ENCODE measurements around the gene AOC3.
"Not testable (repeated sequence)": the region's sequence is repeated elsewhere in the genome, so short reads cannot be mapped to it uniquely, and the experiment has no call there.

The AOC3 gene

GRCh38 chr17:42845918-42846593, 4.9 kb upstream of the AOC3 start:
- H3K27ac ChIP-seq: no peak overlapping the region
- TF ChIP-seq CTCF (conservative IDR thresholded peaks at IDR 0.05): no peak
- TF ChIP-seq ZFX (IDR thresholded peaks at IDR 0.05): no peak

GRCh38 chr17:42846594-42847280, 4.3 kb upstream of the AOC3 start:
- no peak overlapping the region for H3K27ac ChIP-seq
- TF ChIP-seq CTCF (conservative IDR thresholded peaks at IDR 0.05) (no peak), ZFX (IDR thresholded peaks at IDR 0.05) (no peak)

GRCh38 chr17:42848093-42848492, 2.9 kb upstream of the AOC3 start:
- TF ChIP-seq ZFX (IDR thresholded peaks at IDR 0.05): no peak
- no peak for TF ChIP-seq CTCF (conservative IDR thresholded peaks at IDR 0.05)
- no peak overlapping the region for H3K27ac ChIP-seq

GRCh38 chr17:42849031-42849430, 2.0 kb upstream of the AOC3 start:
- TF ChIP-seq CTCF (conservative IDR thresholded peaks at IDR 0.05): no peak
- no peak for TF ChIP-seq ZFX (IDR thresholded peaks at IDR 0.05)

GRCh38 chr17:42849451-42850181, 1.4 kb upstream of the AOC3 start:
- TF ChIP-seq CTCF (conservative IDR thresholded peaks at IDR 0.05) (no peak), ZFX (IDR thresholded peaks at IDR 0.05) (no peak)
- H3K27ac ChIP-seq: no peak overlapping the region

More at GRCh38 chr17:42849031-42849430, 2.0 kb upstream of the AOC3 start:
- H3K27ac ChIP-seq: no peak overlapping the region

- not testable (repeated sequence) for H3K27ac ChIP-seq
These were observed 607 bp downstream of the AOC3 start for GRCh38 chr17:42851371-42852240.

GRCh38 chr17:42852351-42852750, 1.4 kb downstream of the AOC3 start:
- no peak for TF ChIP-seq ZFX (IDR thresholded peaks at IDR 0.05)
- TF ChIP-seq CTCF (conservative IDR thresholded peaks at IDR 0.05): no peak
- no peak overlapping the region for H3K27ac ChIP-seq

Data from C4-2B (cell line).